DND-41 (cell line): ENCODE measurements around the gene FIBCD1.

Experiments
- CTCF ChIP-seq: IDR thresholded peaks from 2 replicates; pipeline ENCODE4 v1.5.1; 2012; ENCODE audit warnings: borderline replicate concordance, low read length, moderate library complexity, mild to moderate bottlenecking; ENCODE audit not compliant: poor library complexity, severe bottlenecking; ENCODE audit errors: extremely low read depth
- EZH2 ChIP-seq: IDR thresholded peaks from 3 replicates; pipeline ENCODE4 v1.6.1; 2012; ENCODE audit warnings: borderline replicate concordance, low read depth, mild to moderate bottlenecking, moderate library complexity, low read length, inconsistent platforms; ENCODE audit not compliant: severe bottlenecking

- TF ChIP-seq CTCF (peak; percentile 80), EZH2 (no peak)
These were observed 1.9 kb upstream of the FIBCD1 start for GRCh38 chr9:130940693-130941576.
